Duodenal mucosa (tissue), 2 donors: Measurements from ENCODE around the gene FBN2.

Experiments used
- H3K27ac ChIP-seq: one replicate; pipeline ENCODE4 v1.7.0; 2013; ENCODE audit warnings: low read depth, low read length
- H3K27me3 ChIP-seq, 2 donors: one replicate each; pipeline ENCODE4 v1.7.0; 2013; ENCODE audit warnings: low read length in 2 of 2, control low read depth in 1 of 2; ENCODE audit not compliant: insufficient read depth in 2 of 2, control insufficient read depth in 1 of 2
- H3K36me3 ChIP-seq, 2 donors: one replicate each; pipeline ENCODE4 v1.7.0; 2013; ENCODE audit warnings: low read length in 2 of 2, control low read depth in 1 of 2; ENCODE audit not compliant: insufficient read depth in 2 of 2, control insufficient read depth in 1 of 2
- H3K4me1 ChIP-seq, 2 donors: one replicate each; pipeline ENCODE4 v1.7.0; 2013; ENCODE audit warnings: low read length in 2 of 2, control low read depth in 1 of 2; ENCODE audit not compliant: insufficient read depth in 2 of 2, control insufficient read depth in 1 of 2
- H3K4me3 ChIP-seq, 2 donors: one replicate each; pipeline ENCODE4 v1.7.0; 2013; ENCODE audit warnings: low read length in 2 of 2, low read depth in 1 of 2
- H3K9ac ChIP-seq, 2 donors: one replicate each; pipeline ENCODE4 v1.7.0; 2013; ENCODE audit warnings: low read length in 2 of 2, low read depth in 1 of 2
- H3K9me3 ChIP-seq, 2 donors: one replicate each; pipeline ENCODE4 v1.7.0; 2013; ENCODE audit warnings: low read length in 2 of 2, control low read depth in 1 of 2; ENCODE audit not compliant: control insufficient read depth in 1 of 2

The FBN2 gene

DNA sequence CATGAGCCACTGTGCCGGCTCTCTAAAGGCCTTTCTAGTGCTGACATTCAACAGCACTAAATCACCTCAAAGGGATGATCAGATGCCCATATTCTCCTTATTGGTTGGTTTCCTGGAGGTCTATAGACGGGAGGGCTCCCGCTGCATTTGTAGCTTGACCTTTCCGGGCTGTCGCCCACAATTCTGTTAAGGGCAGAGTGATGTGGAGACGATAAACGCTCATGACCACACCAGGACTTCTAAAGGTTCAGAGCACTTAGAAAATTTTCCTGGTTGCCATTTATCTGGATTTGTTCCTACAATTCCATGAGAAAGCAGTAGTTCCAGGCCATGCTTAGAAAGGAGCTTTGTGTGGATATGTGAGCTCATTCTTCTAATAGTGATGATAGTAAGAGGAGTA is 284.2 kb downstream of the FBN2 start:
- Histone ChIP-seq H3K9ac (no peak overlapping the region), H3K27me3 (no peaks in the 10 kb centered on the region), H3K27ac (no peak overlapping the region), H3K4me3 (no peak overlapping the region), H3K4me1 (no peaks in the 10 kb centered on the region), H3K36me3 (no peaks in the 10 kb centered on the region), H3K9me3 (no peaks in the 10 kb centered on the region)

GRCh38 chr5:128253161-128253560 is 284.9 kb downstream of the FBN2 start:
- no peaks in the 10 kb centered on the region for H3K36me3 ChIP-seq
- H3K27me3 ChIP-seq = no peaks in the 10 kb centered on the region
- H3K4me1 ChIP-seq = no peaks in the 10 kb centered on the region
- no peak overlapping the region for H3K27ac ChIP-seq
- no peaks in the 10 kb centered on the region for H3K9me3 ChIP-seq
- no peak overlapping the region for H3K4me3 ChIP-seq
- H3K9ac ChIP-seq = no peak overlapping the region

DNA sequence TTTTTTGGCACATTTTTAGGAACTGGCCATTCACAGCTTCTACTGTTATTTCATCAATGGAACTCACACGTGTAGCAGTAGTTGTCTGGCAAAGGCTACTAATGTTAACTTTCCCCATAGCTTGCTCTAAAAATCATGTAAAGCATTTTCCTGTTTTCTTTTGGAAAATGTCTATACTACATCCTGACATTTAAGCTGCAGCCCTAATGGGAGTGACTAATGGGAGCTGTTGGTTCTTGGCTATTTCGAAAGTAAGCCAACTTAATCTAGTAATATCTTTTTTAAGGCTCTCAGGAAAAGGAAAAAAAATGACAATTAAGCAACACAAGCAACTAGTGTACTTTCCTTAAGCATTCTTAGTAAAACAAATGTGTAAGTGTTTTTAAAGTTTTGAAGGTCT is 285.3 kb downstream of the FBN2 start:
- H3K4me3 ChIP-seq = no peak overlapping the region
- no peaks in the 10 kb centered on the region for H3K4me1 ChIP-seq
- no peak overlapping the region for H3K27ac ChIP-seq
- H3K27me3 ChIP-seq = no peaks in the 10 kb centered on the region
- H3K9me3 ChIP-seq = no peaks in the 10 kb centered on the region
- H3K9ac ChIP-seq = no peak overlapping the region
- H3K36me3 ChIP-seq = no peaks in the 10 kb centered on the region

DNA sequence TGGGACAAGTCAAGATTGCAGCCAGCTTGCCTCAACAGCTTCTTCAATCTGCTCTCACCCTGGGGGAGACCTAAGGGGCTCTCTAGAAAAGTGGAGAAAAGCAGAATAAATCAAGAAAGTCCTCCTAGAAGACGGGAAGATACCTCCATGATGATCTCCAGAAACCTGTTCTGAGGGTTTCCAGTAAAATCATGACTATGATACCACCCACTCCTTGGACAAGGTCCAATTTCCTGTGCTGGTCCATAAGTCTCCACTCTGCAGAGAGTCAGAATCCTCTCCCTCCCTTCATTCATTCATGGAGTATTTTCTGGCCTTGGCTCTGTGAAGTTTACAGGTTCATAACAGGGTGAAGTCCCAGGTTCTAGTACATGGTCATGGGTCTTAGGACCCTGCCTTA is 285.8 kb downstream of the FBN2 start:
- H3K4me3 ChIP-seq = no peak overlapping the region
- no peak overlapping the region for H3K9ac ChIP-seq
- H3K36me3 ChIP-seq = no peaks in the 10 kb centered on the region
- no peaks in the 10 kb centered on the region for H3K27me3 ChIP-seq
- no peaks in the 10 kb centered on the region for H3K4me1 ChIP-seq
- no peak overlapping the region for H3K27ac ChIP-seq
- no peaks in the 10 kb centered on the region for H3K9me3 ChIP-seq

DNA sequence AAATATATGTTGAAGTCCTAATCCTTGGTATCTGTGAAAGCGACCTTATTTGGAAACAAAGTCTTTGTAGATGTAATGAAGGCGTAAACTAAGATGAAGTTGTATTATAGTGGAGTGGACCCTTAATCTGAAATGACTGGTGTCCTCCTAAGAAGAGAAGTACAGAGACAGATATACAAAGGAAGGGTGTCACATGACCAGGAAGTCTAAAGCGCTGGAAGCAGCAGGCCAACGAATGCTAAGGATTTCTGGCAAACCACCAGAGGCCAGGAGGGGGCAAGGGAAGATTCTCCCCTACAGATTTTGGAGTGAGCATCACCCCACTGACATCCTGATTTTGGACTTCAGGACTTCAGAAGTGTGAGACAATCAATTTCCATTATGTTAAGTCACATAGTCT is 292.1 kb downstream of the FBN2 start:
- Histone ChIP-seq H3K4me1 (no peaks in the 10 kb centered on the region), H3K9ac (no peak overlapping the region), H3K27me3 (no peaks in the 10 kb centered on the region), H3K4me3 (no peak overlapping the region), H3K9me3 (no peaks in the 10 kb centered on the region), H3K27ac (no peak overlapping the region), H3K36me3 (no peaks in the 10 kb centered on the region)

DNA sequence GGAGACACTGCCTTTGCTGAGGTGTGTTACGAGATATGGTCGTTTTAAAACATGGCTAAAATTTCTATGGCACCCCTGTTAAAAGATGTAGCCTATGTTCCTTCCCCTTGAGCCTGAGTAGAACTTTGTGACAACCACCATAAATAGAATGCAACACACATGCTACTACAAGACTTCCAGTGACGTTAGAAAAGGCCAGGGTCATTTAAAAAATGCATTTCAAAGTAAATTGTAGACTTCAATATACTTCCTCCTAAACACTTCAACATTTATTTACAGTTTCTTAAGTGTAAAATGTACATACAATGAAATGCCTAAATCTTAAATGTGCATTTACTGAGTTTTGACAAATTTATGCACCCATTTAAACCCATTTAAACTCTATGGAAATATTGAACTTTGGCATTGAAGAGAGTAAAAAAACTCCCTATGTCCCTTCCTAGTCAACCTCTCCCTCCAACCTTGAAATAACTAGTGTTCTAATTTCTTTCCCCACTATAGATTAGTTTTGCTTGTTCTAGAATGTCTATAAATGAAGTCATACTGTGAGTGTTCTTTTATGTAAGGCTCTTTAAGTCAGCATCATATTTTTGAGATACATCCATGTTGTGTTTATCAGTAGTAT is 294.0 kb downstream of the FBN2 start:
- H3K9ac ChIP-seq = no peak overlapping the region

DNA sequence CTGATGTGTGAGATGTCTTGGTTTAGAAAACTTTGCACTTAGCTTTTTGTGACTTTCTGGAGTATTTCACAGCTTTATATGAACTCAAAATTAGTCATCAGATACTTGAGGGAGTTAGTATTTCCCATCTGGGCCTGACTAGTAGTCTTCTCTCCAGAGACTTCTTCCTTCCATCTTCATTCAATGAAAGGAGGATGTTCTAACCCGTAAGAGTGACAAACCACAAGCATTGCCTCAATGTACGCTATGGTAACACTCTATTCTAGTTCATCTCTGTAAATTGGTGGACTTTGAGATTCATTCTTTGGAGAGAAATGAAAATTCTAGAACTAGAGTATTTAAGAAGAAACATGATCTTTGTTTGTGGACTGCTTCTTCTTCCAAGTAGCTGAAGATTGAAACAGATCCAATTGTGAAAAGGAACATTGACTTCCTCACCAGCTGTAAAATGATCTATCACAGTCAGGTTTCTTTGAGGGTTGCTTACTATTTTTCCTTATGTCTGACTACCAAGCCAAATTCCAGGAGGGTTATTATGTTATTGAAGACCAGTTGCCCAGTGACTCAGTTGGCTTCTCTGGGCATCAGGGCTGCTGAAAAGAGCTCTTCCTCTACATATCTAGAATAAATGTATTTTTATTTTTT is 296.9 kb downstream of the FBN2 start:
- H3K9me3 ChIP-seq = no peaks in the 10 kb centered on the region
- no peak overlapping the region for H3K27ac ChIP-seq
- no peaks in the 10 kb centered on the region for H3K36me3 ChIP-seq
- no peak overlapping the region for H3K4me3 ChIP-seq
- no peaks in the 10 kb centered on the region for H3K4me1 ChIP-seq
- H3K27me3 ChIP-seq = peaks cover 0 to 3% of the 10 kb centered on the region in 2 donors
- no peak overlapping the region for H3K9ac ChIP-seq

More for the DNA sequence above, 294.0 kb downstream of the FBN2 start:
- H3K4me1 ChIP-seq = no peaks in the 10 kb centered on the region
- H3K27me3 ChIP-seq = no peaks in the 10 kb centered on the region
- H3K9me3 ChIP-seq = no peaks in the 10 kb centered on the region
- no peak overlapping the region for H3K27ac ChIP-seq
- H3K4me3 ChIP-seq = no peak overlapping the region
- H3K36me3 ChIP-seq = no peaks in the 10 kb centered on the region

DNA sequence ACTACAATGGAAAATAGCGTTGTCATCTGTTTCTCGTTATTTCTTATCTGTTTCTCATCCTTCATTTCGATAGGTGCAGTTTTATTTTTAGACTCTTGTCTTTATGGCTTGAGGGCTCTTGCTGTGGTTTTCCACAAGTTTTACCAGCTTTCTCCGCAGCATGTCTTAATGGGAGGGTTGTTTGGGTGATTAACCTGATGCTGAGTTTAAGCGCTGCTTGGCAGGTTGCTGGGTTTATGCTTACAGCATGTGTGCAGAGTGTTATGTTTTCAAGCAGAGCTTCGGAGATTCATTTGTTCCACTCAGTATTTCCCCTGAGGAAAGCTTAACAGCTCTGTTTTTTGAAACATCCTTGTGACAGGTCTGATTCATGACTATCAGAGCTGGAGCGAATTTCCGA is 300.5 kb downstream of the FBN2 start:
- no peak overlapping the region for H3K4me3 ChIP-seq
- no peaks in the 10 kb centered on the region for H3K4me1 ChIP-seq
- no peaks in the 10 kb centered on the region for H3K9me3 ChIP-seq

DNA sequence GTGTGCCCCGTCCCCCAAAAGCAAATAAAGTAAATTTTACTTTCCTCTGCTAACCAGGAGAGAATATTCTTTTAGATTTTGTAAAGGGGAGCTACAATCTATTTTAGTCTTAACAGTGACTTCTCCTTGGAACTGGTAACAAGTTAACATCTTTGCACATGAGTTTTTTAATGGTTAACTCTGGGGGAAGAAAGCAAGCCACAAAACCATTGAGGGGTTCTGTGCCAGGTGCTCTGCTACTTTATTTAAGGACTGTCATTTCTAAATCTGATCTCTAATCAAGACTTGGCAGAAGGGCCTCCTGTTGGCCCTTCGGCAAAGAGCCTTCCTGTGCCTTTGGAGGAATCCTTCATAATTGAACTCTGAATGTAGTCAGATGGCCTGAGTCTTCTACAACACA is 301.0 kb downstream of the FBN2 start:
- Histone ChIP-seq H3K4me3 (no peak overlapping the region), H3K9ac (no peak overlapping the region), H3K27ac (no peak overlapping the region), H3K27me3 (peaks cover 0 to 4% of the 10 kb centered on the region in 2 donors), H3K9me3 (no peaks in the 10 kb centered on the region), H3K4me1 (no peaks in the 10 kb centered on the region), H3K36me3 (no peaks in the 10 kb centered on the region)

More for the DNA sequence above, 300.5 kb downstream of the FBN2 start:
- Histone ChIP-seq H3K27me3 (peaks cover 0 to 4% of the 10 kb centered on the region in 2 donors), H3K27ac (no peak overlapping the region), H3K9ac (no peak overlapping the region), H3K36me3 (no peaks in the 10 kb centered on the region)

GRCh38 chr5:128236334-128236733 is 301.7 kb downstream of the FBN2 start:
- Histone ChIP-seq H3K27ac (no peak overlapping the region), H3K4me3 (no peak overlapping the region), H3K36me3 (no peaks in the 10 kb centered on the region), H3K27me3 (peaks cover 0 to 4% of the 10 kb centered on the region in 2 donors), H3K4me1 (no peaks in the 10 kb centered on the region), H3K9ac (no peak overlapping the region), H3K9me3 (no peaks in the 10 kb centered on the region)
